Panc1 (cell line): ENCODE data around the gene CORO2B. TPM values are rescaled to one million over a fixed set of nuclear protein-coding genes. Genes with fewer than 3 reads are reported as not detected.

Experiments
- ATAC-seq: fragments of 200-7000 bp; cut with Tn5 transposase; 2 replicates; pipeline ENCODE4 v1.9.1; 2020; ENCODE audit warnings: mild to moderate bottlenecking, moderate library complexity
- BruUV-seq: library from RNA; stranded (reverse); fragments of 400-500 nt; replicated peaks from 2 replicates; lab custom pipeline; 2021; lab: Mats Ljungman, UMichigan
- CTCF ChIA-PET: fragments of 300-600 bp; sonication (Branson Sonifier 250); formaldehyde crosslinking; loops from one replicate; lab custom pipeline; 2022; ENCODE audit warnings: antibody characterized with exemption; lab: Charles Lee
- POLR2A ChIA-PET: fragments of 300-600 bp; sonication (Branson Sonifier 250); formaldehyde crosslinking; loops from one replicate; lab custom pipeline; 2022; ENCODE audit warnings: antibody characterized with exemption; lab: Charles Lee
- DNase-seq: peaks from one replicate; pipeline ENCODE4 v3.0.0-alpha.2; 2010; ENCODE audit warnings: low read depth, low spot score
- H3K27ac ChIP-seq: 2 replicates; pipeline ENCODE4 v1.5.1; 2011; ENCODE audit warnings: mild to moderate bottlenecking, low read length, inconsistent platforms
- H3K27me3 ChIP-seq: fragments of 200-500 bp; sonication (Bioruptor generic); 2 replicates; pipeline ENCODE4 v1.6.0; 2014; ENCODE audit warnings: low read length, inconsistent platforms; ENCODE audit not compliant: control insufficient read depth, insufficient read depth
- H3K36me3 ChIP-seq: fragments of 200-500 bp; sonication (Bioruptor generic); 2 replicates; pipeline ENCODE4 v1.5.1; 2014; ENCODE audit warnings: inconsistent platforms, mild to moderate bottlenecking, low read length, moderate library complexity; ENCODE audit not compliant: control insufficient read depth, insufficient read depth
- H3K4me1 ChIP-seq: 2 replicates; pipeline ENCODE4 v1.5.1; 2011; ENCODE audit warnings: inconsistent platforms, mild to moderate bottlenecking, low read length, moderate library complexity; ENCODE audit not compliant: control insufficient read depth, insufficient read depth
- H3K4me3 ChIP-seq, 2 experiments: 2 replicates each; pipeline ENCODE4 v1.5.1; 2011 to 2012; ENCODE audit warnings: low read depth in 2 of 2, low read length in 2 of 2, mild to moderate bottlenecking in 2 of 2, inconsistent platforms in 1 of 2, moderate library complexity in 1 of 2
- H3K9me3 ChIP-seq: fragments of 200-500 bp; sonication (Bioruptor generic); 2 replicates; pipeline ENCODE4 v1.5.1; 2014; ENCODE audit warnings: low read depth, mild to moderate bottlenecking, inconsistent platforms, low read length, moderate library complexity; ENCODE audit not compliant: control insufficient read depth, insufficient read depth
- CTCF ChIP-seq: fragments of 450-650 bp; IDR thresholded peaks from 2 replicates; pipeline ENCODE4 v1.5.1; 2017; ENCODE audit warnings: mild to moderate bottlenecking
- POLR2AphosphoS5 ChIP-seq: IDR thresholded peaks from 2 replicates; pipeline ENCODE4 v1.6.1; 2012; ENCODE audit warnings: mild to moderate bottlenecking, low read depth, low read length, moderate library complexity
- SIN3A ChIP-seq: IDR thresholded peaks from 2 replicates; pipeline ENCODE4 v1.6.1; 2012; ENCODE audit warnings: low read depth, mild to moderate bottlenecking, low read length, moderate library complexity, borderline replicate concordance; ENCODE audit not compliant: insufficient read depth
- TCF7L2 ChIP-seq: IDR thresholded peaks from 2 replicates; pipeline ENCODE4 v1.6.1; 2011; ENCODE audit warnings: mild to moderate bottlenecking, low read depth, low read length, inconsistent platforms
- in situ Hi-C: cut with HindIII; loops from 2 replicates; pipeline ENCODE4 v1.10.0; 2016; ENCODE audit warnings: low sequenced_read_pairs, low pct_unique_long_range_greater_than_20kb
- intact Hi-C: fragments of 100-400 bp; cut with micrococcal nuclease; formaldehyde crosslinking; loops from one replicate; pipeline ENCODE4 v1.10.0; 2022; ENCODE audit not compliant: unreplicated experiment
- total RNA-seq: library from RNA; stranded (reverse); gene quantifications from one replicate; pipeline ENCODE4 v1.2.1, GENCODE V29; 2021; ENCODE audit not compliant: unreplicated experiment
- TF ChIP-seq, protein P1 (sequence below), 2 experiments: IDR thresholded peaks; 2 replicates each; pipeline ENCODE4 v1.6.1; 2011 to 2012; ENCODE audit warnings: low read depth in 2 of 2, control low read depth in 1 of 2, low read length in 1 of 2, mild to moderate bottlenecking in 1 of 2, moderate library complexity in 1 of 2; ENCODE audit not compliant: insufficient read depth in 1 of 2

Gene CORO2B
- total RNA-seq, 1 experiment from 2014 or later: 0.36 TPM

DNA sequence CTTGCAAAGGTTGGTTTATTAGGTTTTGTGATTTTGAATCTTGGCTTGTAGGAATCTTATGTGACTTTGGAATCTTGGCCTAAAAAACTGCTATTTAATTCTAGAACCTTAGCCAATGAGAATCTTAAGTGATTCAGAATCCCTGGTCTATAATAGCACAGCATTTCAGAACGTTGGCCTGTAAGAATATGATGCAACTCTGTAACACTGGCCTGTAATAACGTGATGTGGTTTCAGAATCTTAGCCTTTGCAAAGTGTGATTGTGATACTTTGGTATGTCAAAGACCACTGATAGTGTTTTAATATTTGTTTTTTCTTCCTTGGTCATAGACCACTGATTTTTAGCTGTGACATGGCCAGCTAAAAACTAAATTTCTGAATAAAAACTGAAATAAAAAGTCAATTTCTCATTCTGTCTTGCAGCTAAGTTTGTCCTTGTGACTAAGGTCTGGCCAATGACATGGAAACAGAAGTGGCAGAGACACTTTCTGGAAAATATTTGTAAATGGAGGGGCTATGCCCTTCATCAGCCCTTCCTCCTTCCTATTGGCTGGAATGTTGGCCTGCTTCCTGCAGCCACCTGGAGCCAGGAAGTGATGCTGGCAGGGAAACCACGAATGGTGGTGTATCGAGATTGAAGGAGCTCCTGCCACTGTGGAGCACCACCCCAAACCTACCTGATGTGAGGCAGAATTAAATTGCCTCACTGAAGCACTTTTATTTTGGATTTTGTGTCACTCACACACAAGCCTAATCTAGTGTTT lies 42.3 kb upstream of the CORO2B start:
- Histone ChIP-seq H3K27ac (no peak overlapping the region), H3K4me3 (no peak overlapping the region), H3K36me3 (no peaks in the 10 kb centered on the region), H3K27me3 (no peaks in the 10 kb centered on the region), H3K9me3 (no peaks in the 10 kb centered on the region), H3K4me1 (no peaks in the 10 kb centered on the region)
- ATAC-seq (no peak), DNase-seq (no peak)
- CTCF ChIA-PET: interaction anchor here (0.6 to 1.3 kb wide), 2 partner anchors 284 to 1504 kb away, joined by 3 read pairs; no protein-coding TSS in a partner anchor
- intact Hi-C loops (no loop called here), in situ Hi-C loops (no loop called here)
- TF ChIP-seq POLR2AphosphoS5: no peak
- no peak for TF ChIP-seq CTCF
- TF ChIP-seq, protein P1, sequence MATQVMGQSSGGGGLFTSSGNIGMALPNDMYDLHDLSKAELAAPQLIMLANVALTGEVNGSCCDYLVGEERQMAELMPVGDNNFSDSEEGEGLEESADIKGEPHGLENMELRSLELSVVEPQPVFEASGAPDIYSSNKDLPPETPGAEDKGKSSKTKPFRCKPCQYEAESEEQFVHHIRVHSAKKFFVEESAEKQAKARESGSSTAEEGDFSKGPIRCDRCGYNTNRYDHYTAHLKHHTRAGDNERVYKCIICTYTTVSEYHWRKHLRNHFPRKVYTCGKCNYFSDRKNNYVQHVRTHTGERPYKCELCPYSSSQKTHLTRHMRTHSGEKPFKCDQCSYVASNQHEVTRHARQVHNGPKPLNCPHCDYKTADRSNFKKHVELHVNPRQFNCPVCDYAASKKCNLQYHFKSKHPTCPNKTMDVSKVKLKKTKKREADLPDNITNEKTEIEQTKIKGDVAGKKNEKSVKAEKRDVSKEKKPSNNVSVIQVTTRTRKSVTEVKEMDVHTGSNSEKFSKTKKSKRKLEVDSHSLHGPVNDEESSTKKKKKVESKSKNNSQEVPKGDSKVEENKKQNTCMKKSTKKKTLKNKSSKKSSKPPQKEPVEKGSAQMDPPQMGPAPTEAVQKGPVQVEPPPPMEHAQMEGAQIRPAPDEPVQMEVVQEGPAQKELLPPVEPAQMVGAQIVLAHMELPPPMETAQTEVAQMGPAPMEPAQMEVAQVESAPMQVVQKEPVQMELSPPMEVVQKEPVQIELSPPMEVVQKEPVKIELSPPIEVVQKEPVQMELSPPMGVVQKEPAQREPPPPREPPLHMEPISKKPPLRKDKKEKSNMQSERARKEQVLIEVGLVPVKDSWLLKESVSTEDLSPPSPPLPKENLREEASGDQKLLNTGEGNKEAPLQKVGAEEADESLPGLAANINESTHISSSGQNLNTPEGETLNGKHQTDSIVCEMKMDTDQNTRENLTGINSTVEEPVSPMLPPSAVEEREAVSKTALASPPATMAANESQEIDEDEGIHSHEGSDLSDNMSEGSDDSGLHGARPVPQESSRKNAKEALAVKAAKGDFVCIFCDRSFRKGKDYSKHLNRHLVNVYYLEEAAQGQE (IDR thresholded peaks at IDR 0.05; ENCODE audit: insufficient read depth in 1 of 2, low read depth in 2 of 2, low read length in 1 of 2): no peak
- no peak for TF ChIP-seq TCF7L2
- no peak for TF ChIP-seq SIN3A
- POLR2A ChIA-PET: no interaction called here
- no TSS peak for BruUV-seq

DNA sequence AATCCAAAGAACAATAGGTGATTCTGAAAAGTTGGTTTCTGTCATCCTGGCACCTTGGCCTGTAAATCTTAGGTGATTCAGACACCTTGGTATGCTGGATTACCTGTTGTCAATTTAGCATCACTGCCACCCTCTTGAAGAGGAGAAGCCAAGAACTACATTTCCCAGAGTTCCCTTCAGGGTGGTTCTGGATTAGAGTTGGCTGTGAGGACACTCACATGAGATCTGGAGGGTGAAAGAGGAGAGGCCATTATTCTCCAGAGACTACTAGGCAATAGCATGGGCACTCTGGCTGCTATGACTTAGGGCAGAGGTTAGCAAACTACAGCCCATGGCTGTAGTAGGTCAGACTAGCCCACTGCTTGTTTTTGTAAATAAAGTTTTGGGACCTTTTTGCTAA lies 41.7 kb upstream of the CORO2B start:
- BruUV-seq: no TSS peak
- Histone ChIP-seq H3K27ac (no peak overlapping the region), H3K4me1 (no peaks in the 10 kb centered on the region), H3K4me3 (no peak overlapping the region), H3K9me3 (no peaks in the 10 kb centered on the region), H3K36me3 (no peaks in the 10 kb centered on the region), H3K27me3 (no peaks in the 10 kb centered on the region)
- ChIA-PET CTCF (interaction anchor here (0.6 to 1.3 kb wide), 2 partner anchors 284 to 1503 kb away, joined by 3 read pairs; no protein-coding TSS in a partner anchor), POLR2A (no interaction called here)
- TF ChIP-seq SIN3A: no peak
- TF ChIP-seq, protein P1 (IDR thresholded peaks at IDR 0.05; ENCODE audit: insufficient read depth in 1 of 2, low read depth in 2 of 2, low read length in 1 of 2): no peak
- TF ChIP-seq CTCF: no peak
- in situ Hi-C loops (no loop called here), intact Hi-C loops (no loop called here)
- no peak for DNase-seq
- no peak for ATAC-seq
